KOPT-K1 (cell line): ENCODE measurements around the gene CS.

Experiments
- H3K27ac ChIP-seq: fragments of 200-600 bp; sonication (generic); 2 replicates; pipeline ENCODE4 v1.5.1; 2016; ENCODE audit warnings: antibody characterized with exemption, mild to moderate bottlenecking, low read depth, low read length; ENCODE audit not compliant: poor library complexity, severe bottlenecking
- H3K36me3 ChIP-seq: fragments of 200-600 bp; sonication (generic); 2 replicates; pipeline ENCODE4 v1.5.1; 2017; ENCODE audit warnings: antibody characterized with exemption, mild to moderate bottlenecking, low read length, moderate library complexity; ENCODE audit not compliant: insufficient read depth
- H3K9me3 ChIP-seq: fragments of 200-600 bp; sonication (generic); 2 replicates; pipeline ENCODE4 v1.5.1; 2017; ENCODE audit warnings: antibody characterized with exemption, low read length, mild to moderate bottlenecking; ENCODE audit not compliant: insufficient read depth, poor library complexity, severe bottlenecking

The CS gene

GRCh38 chr12:56229916-56230431, 70.2 kb downstream of the CS start, which contains the start of gene SLC39A5:
SLC39A5 (plus strand) TSS chr12:56230051; CDS start chr12:56231275, 1,224 bp downstream.
- no peak within 1 kb of the TSS for H3K27ac ChIP-seq
- no peaks in the 10 kb centered on the region for H3K9me3 ChIP-seq
- peaks cover 5% of the 10 kb centered on the region; the same call in 1 of the 2 replicates for H3K36me3 ChIP-seq

- H3K36me3 ChIP-seq = peaks cover 5% of the 10 kb centered on the region; the same call in 1 of the 2 replicates
- no peaks in the 10 kb centered on the region for H3K9me3 ChIP-seq
- no peak overlapping the region for H3K27ac ChIP-seq
These were observed 71.0 kb downstream of the CS start for GRCh38 chr12:56229082-56229481.

- H3K36me3 ChIP-seq = peaks cover 5% of the 10 kb centered on the region; the same call in 1 of the 2 replicates
- H3K27ac ChIP-seq = peak overlapping the region; percentile 65
- no peaks in the 10 kb centered on the region for H3K9me3 ChIP-seq
These were observed 75.2 kb downstream of the CS start for GRCh38 chr12:56224954-56225353.

GRCh38 chr12:56224102-56224701, 75.9 kb downstream of the CS start, which contains the start of gene NABP2:
NABP2 (plus strand) TSS chr12:56224342; CDS start chr12:56224857, 515 bp downstream.
- H3K27ac ChIP-seq = peak within 1 kb of the TSS; percentile 65
- no peaks in the 10 kb centered on the region for H3K9me3 ChIP-seq
- peaks cover 5% of the 10 kb centered on the region; the same call in 1 of the 2 replicates for H3K36me3 ChIP-seq

GRCh38 chr12:56223571-56224101, 76.5 kb downstream of the CS start:
- Histone ChIP-seq H3K36me3 (peaks cover 5% of the 10 kb centered on the region; the same call in 1 of the 2 replicates), H3K27ac (peak overlapping the region; percentile 65)

GRCh38 chr12:56222531-56222895, 77.6 kb downstream of the CS start:
- no peaks in the 10 kb centered on the region for H3K9me3 ChIP-seq

More at GRCh38 chr12:56223571-56224101, 76.5 kb downstream of the CS start:
- H3K9me3 ChIP-seq = no peaks in the 10 kb centered on the region

GRCh38 chr12:56221757-56222530, 78.2 kb downstream of the CS start, which contains the start of gene RNF41:
RNF41 (minus strand) TSS chr12:56221922; CDS start chr12:56214047, 7,875 bp downstream.
- no peaks in the 10 kb centered on the region for H3K9me3 ChIP-seq
- peak within 1 kb of the TSS; percentile 88 for H3K27ac ChIP-seq
- H3K36me3 ChIP-seq = peaks cover 5% of the 10 kb centered on the region; the same call in 1 of the 2 replicates

More at GRCh38 chr12:56222531-56222895, 77.6 kb downstream of the CS start:
- peaks cover 5% of the 10 kb centered on the region; the same call in 1 of the 2 replicates for H3K36me3 ChIP-seq
- peak overlapping the region; percentile 88 for H3K27ac ChIP-seq
